Measurements from ENCODE around the gene NRP1.

The NRP1 gene

DNA sequence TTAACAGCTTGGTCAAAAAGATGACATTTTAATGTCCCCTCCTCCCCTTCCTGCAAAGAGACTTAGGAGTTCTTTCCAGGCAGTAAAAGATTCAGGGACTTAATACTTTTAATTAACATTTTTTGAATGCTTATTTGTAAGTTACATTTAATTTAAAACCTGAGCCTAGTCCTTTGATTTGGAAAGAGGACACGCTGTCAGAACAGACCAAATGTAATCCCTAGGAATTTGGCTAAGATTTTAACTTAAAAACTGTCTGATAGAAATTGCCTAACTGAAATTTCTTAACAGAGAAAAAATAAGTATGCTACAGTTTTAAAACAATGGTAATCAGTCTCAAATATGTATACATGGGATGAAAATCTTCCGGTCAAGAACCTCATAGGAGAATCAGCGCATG lies 98.5 kb downstream of the NRP1 start:
- no peaks in the 10 kb centered on the region for H3K36me3 ChIP-seq
- TF ChIP-seq Cebpa-rat (IDR thresholded peaks at IDR 0.05) = no peak
- H3K27ac ChIP-seq = no peak overlapping the region
- H3K27me3 ChIP-seq = no peaks in the 10 kb centered on the region
- no peaks in the 10 kb centered on the region for H4K20me1 ChIP-seq
- H3K9ac ChIP-seq = no peak overlapping the region
- no peaks in the 10 kb centered on the region for H3K9me3 ChIP-seq
- no peak overlapping the region for H3K4me3 ChIP-seq
- H3K4me1 ChIP-seq = peaks cover 12% of the 10 kb centered on the region
- no peak overlapping the region for H3K4me2 ChIP-seq

DNA sequence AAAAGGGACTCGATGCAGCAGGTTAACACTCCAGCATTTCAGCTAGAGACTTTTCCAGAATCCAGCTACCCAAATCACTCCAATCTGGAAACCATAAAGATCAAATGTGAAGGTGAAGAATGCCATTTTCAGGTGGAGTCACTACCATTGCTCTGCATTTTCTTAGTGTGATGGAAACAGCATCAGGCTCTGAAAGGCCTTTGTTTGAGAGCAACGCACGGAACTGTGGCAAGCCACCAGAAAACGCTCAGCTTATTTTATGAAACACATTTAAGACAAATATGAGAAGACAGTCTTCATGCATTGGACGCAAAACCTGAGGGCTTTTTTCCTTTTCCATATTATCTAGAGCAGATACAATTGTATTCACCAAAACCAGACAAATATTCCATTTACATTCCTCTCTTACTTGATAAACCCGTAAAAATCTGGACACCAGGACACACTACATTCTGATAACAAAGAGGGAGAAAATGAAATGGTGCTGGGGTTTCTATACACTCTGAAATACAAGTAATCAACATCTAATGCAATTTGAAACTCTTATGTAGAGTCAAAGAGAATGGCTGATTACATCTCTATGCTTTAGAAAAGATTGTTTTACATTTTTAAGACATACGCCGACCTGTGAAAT lies 99.1 kb downstream of the NRP1 start:
- Histone ChIP-seq H3K36me3 (no peaks in the 10 kb centered on the region), H4K20me1 (no peaks in the 10 kb centered on the region), H3K27me3 (no peaks in the 10 kb centered on the region), H3K4me1 (peaks cover 6% of the 10 kb centered on the region), H3K9ac (no peak overlapping the region), H3K4me2 (no peak overlapping the region), H3K4me3 (no peak overlapping the region), H3K27ac (no peak overlapping the region), H3K9me3 (no peaks in the 10 kb centered on the region)
- TF ChIP-seq Cebpa-rat (IDR thresholded peaks at IDR 0.05) = no peak

DNA sequence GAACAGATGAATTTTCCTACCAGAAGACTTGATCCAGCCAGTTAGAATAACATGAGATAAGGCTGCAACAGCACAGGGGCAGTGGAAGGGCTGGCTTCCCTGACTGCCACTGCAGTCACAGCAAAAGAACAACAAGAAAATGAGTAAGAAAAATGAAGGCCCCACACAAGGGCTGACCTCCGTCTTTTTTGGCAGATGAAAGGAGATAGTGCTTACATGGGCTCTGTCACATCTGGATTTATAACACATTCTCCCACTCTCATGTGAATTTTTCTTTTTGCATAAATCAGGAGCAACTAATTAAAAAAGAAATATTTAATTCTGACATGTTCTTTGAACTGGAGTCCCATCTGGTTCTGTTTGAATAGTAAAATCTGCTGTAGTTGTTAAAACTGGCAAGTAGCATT lies 99.6 kb downstream of the NRP1 start:
- H3K36me3 ChIP-seq = no peaks in the 10 kb centered on the region
- no peak overlapping the region for H3K4me2 ChIP-seq
- H4K20me1 ChIP-seq = no peaks in the 10 kb centered on the region
- no peaks in the 10 kb centered on the region for H3K9me3 ChIP-seq
- H3K9ac ChIP-seq = no peak overlapping the region
- peaks cover under 1% of the 10 kb centered on the region; the same call in 1 of the 2 replicates for H3K4me1 ChIP-seq
- no peak overlapping the region for H3K4me3 ChIP-seq
- no peak overlapping the region for H3K27ac ChIP-seq
- no peak for TF ChIP-seq Cebpa-rat (IDR thresholded peaks at IDR 0.05)
- H3K27me3 ChIP-seq = no peaks in the 10 kb centered on the region

DNA sequence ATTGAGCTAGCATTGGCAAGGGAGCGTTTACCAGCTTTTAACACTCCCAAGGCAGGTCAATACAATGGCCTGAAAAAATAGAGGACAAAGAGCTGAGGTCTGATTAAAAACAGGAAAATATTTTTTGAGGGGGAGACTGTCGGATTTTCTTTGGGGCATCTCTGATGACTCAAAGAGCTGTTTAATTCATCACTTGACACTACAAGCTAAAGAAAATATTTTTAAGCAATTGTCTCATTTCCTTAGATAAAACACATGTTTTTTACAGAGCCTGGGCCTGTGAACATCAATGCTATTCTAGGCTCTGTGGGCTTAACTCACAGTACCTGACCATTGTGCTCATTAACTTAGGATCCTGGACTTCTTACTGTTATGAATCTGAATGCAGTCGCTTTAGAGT lies 100.8 kb downstream of the NRP1 start:
- Histone ChIP-seq H3K4me2 (no peak overlapping the region), H3K27me3 (no peaks in the 10 kb centered on the region), H3K9ac (no peak overlapping the region), H3K27ac (no peak overlapping the region), H3K36me3 (no peaks in the 10 kb centered on the region), H3K9me3 (no peaks in the 10 kb centered on the region), H4K20me1 (no peaks in the 10 kb centered on the region), H3K4me3 (no peak overlapping the region), H3K4me1 (no peaks in the 10 kb centered on the region)
- TF ChIP-seq Cebpa-rat (IDR thresholded peaks at IDR 0.05) = no peak

DNA sequence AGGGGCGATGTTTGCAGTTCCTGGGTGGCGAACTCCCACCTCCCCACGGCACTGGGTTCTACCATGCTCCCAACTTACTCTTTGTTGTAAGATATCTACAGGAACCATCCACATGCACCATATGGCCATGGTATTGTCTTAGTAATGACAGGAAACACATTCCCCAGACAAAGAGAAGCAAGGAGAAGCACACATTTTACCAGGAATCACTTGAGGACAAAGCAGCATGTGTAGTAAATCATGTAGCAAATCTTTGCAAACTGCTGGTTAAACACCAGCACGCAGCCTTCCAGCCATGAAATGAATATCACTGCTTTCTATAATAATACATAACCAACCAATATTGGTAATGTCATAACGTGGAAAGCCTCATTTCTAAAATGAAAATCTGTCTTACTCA lies 101.2 kb downstream of the NRP1 start:
- Histone ChIP-seq H3K9ac (no peak overlapping the region), H3K4me1 (no peaks in the 10 kb centered on the region), H3K4me3 (no peak overlapping the region), H3K9me3 (no peaks in the 10 kb centered on the region), H3K27me3 (no peaks in the 10 kb centered on the region), H3K4me2 (no peak overlapping the region), H4K20me1 (no peaks in the 10 kb centered on the region), H3K36me3 (no peaks in the 10 kb centered on the region), H3K27ac (no peak overlapping the region)
- TF ChIP-seq Cebpa-rat (IDR thresholded peaks at IDR 0.05) = no peak

DNA sequence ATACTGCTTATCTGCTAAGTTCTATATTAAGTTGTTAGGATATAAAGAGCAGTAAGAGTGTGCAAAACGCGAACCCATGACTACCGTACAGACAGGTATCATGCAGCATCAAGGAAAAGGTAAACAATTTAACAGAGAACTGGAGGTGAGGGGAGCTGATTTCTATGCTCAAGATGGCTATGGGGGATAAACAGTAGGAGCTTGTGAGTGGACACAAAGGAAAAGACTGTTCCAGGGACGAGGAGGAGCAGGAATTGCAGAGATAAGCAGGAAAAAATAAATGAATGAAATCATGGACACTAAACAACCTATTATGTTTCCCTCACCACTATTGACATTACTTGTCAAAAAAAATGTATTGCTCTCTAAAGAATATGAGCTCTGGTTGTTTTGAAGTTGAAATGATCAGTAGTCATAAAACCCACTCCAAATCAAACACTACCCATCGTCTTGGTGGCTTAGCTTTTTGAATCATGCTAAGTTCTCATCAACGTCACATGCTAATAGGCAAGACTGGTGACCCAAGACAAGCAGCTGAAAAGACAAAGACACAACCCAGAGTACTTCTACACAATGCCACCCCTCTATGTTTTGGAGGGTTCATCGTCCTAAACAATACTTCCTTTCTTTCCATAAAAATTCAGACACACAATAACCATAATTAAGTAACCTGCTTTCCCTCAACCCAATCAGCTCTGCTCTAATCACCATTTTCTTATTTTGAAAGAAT lies 102.7 kb downstream of the NRP1 start:
- no peaks in the 10 kb centered on the region for H3K36me3 ChIP-seq
- no peak overlapping the region for H3K9ac ChIP-seq
- H3K27me3 ChIP-seq = no peaks in the 10 kb centered on the region
- no peaks in the 10 kb centered on the region for H3K9me3 ChIP-seq
- H3K27ac ChIP-seq = no peak overlapping the region
- no peak overlapping the region for H3K4me3 ChIP-seq
- no peaks in the 10 kb centered on the region for H4K20me1 ChIP-seq
- no peak overlapping the region for H3K4me2 ChIP-seq
- peaks cover 4% of the 10 kb centered on the region; the same call in 1 of the 2 replicates for H3K4me1 ChIP-seq
- TF ChIP-seq Cebpa-rat (IDR thresholded peaks at IDR 0.05) = no peak

DNA sequence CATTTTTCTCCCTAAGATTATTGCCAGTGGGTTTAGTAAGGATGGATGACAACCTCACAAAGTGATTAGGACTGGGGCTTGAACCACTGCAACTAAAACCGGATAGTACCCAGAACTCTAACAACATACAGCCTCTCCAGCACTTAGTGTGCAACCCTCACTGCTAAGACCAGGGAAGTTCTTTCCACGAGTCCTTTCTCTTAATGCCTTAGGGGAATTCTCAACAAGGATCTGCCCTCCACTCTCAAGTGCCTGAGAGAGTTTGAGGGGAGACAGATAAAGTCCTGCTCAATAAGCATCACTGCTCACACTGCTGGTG lies 104.6 kb downstream of the NRP1 start:
- H3K9ac ChIP-seq = no peak overlapping the region
- no peaks in the 10 kb centered on the region for H3K36me3 ChIP-seq
- no peak for TF ChIP-seq Cebpa-rat (IDR thresholded peaks at IDR 0.05)
- H3K27ac ChIP-seq = no peak overlapping the region
- no peaks in the 10 kb centered on the region for H3K27me3 ChIP-seq
- no peak overlapping the region for H3K4me3 ChIP-seq
- H4K20me1 ChIP-seq = no peaks in the 10 kb centered on the region
- H3K9me3 ChIP-seq = no peaks in the 10 kb centered on the region
- H3K4me1 ChIP-seq = peaks cover 4% of the 10 kb centered on the region; the same call in 1 of the 2 replicates
- H3K4me2 ChIP-seq = no peak overlapping the region

DNA sequence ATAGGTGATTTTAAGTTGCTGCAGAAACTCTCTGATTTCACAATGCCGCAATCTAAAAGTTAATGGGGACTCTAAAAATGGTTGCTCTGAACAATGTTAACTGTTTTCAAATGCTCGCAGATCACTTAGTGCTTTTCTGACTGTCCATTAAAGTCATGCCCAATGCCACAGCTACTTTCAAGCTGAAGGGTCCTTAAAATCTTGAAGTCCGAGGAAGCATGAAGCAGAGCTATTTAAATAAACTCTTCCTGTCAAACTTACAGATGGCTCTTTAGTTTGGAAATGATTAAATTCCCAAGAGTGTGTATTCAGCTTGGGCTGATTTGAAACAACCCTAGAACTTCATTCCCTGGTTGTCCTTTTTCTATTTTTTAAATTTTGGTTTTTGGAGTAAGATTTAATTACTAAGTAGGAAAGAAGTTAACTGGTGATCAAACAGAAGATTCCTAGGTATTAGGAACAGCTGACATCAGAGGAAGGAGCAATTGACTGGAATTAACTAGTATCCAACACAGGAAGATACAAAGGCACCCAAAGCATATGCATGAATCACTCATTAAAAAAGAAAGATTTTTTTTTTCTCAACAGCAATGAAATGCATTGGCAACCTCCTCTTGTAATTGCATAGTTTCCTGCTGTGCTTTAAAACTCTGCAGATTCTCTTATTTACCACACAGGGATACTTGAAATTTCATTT lies 105.1 kb downstream of the NRP1 start:
- no peaks in the 10 kb centered on the region for H3K9me3 ChIP-seq
- no peak overlapping the region for H3K4me2 ChIP-seq
- no peaks in the 10 kb centered on the region for H3K36me3 ChIP-seq
- H3K4me3 ChIP-seq = no peak overlapping the region
- H3K27ac ChIP-seq = no peak overlapping the region
- H3K9ac ChIP-seq = no peak overlapping the region
- no peaks in the 10 kb centered on the region for H3K27me3 ChIP-seq
- TF ChIP-seq Cebpa-rat (IDR thresholded peaks at IDR 0.05) = no peak
- H3K4me1 ChIP-seq = peaks cover 4% of the 10 kb centered on the region; the same call in 1 of the 2 replicates
- H4K20me1 ChIP-seq = no peaks in the 10 kb centered on the region

DNA sequence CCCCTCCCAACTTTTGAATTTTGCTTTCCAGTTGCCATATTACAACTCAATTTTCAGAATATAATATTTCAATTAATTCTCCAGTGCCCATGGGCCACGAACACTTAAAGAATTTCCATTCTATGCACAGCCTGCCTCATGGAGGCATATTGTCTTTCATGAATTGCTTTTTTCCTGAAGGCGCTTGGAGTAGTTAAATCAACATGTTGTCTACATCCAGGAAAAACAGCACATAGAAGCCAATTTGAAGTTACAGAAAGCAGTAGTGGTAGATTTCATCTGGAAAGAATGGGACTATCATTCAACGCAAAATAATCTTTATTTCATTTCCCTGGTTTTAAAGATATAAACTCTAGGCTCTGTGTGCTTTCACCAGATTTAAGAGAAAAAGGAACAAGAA lies 106.0 kb downstream of the NRP1 start:
- no peak overlapping the region for H3K9ac ChIP-seq
- H3K4me3 ChIP-seq = no peak overlapping the region
- H3K27ac ChIP-seq = no peak overlapping the region
- TF ChIP-seq Cebpa-rat (IDR thresholded peaks at IDR 0.05) = no peak
- no peaks in the 10 kb centered on the region for H4K20me1 ChIP-seq
- H3K36me3 ChIP-seq = no peaks in the 10 kb centered on the region
- no peaks in the 10 kb centered on the region for H3K9me3 ChIP-seq
- H3K4me1 ChIP-seq = peaks cover 4% of the 10 kb centered on the region; the same call in 1 of the 2 replicates
- H3K27me3 ChIP-seq = no peaks in the 10 kb centered on the region
- H3K4me2 ChIP-seq = no peak overlapping the region

DNA sequence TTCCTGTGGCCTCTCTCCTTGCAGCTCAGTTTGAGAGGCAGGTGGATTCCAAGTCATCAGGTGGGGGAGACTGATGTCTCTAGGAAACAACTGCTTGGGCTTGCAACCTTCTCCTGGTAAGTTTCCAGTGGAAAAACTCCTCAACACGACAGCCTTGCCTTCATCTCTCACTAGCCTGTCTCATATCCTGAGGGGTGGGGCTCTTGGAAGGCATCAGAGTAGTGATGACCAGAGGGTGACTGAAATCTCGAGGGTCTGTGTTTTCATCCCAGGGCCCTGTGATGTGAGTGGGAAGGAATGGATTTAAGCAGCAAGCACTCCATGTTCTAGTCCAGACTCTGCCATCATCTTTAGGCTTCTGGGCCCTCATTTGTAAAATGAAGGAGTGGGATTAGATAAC lies 107.0 kb downstream of the NRP1 start:
- Histone ChIP-seq H4K20me1 (no peaks in the 10 kb centered on the region), H3K9me3 (no peaks in the 10 kb centered on the region), H3K4me1 (peaks cover 4% of the 10 kb centered on the region; the same call in 1 of the 2 replicates), H3K36me3 (no peaks in the 10 kb centered on the region), H3K4me2 (no peak overlapping the region), H3K4me3 (no peak overlapping the region), H3K27me3 (no peaks in the 10 kb centered on the region), H3K9ac (no peak overlapping the region), H3K27ac (no peak overlapping the region)
- TF ChIP-seq Cebpa-rat (IDR thresholded peaks at IDR 0.05) = no peak
